ENCODE measurements around the gene FUT1. TPM values are rescaled to one million over a fixed set of nuclear protein-coding genes. Genes with fewer than 3 reads are reported as not detected.
A peak's percentile ranks its signal among the peaks of the same experiment; 100 is the strongest.
"Not testable (repeated sequence)": the region's sequence is repeated elsewhere in the genome, so short reads cannot be mapped to it uniquely, and the experiment has no call there.

Gene FUT1
- total RNA-seq, 1 donor from 2014 or later: 0.51 TPM

GRCh38 chr19:48719263-48720171, 32.9 kb downstream of the FUT1 start, which contains the start of gene MAMSTR:
Gene MAMSTR (minus strand): TSS chr19:48719725. CDS start chr19:48719031, 694 bp downstream.
- H3K4me3 Mint-ChIP-seq: peak within 1 kb of the TSS; percentile 93
- no peak for TF ChIP-seq CTCF (conservative IDR thresholded peaks at IDR 0.05)
- peaks cover 40% of the 10 kb centered on the region for H3K4me1 Mint-ChIP-seq
- H3K36me3 Mint-ChIP-seq (ENCODE audit: low read depth): no peaks in the 10 kb centered on the region
- H3K9me3 Mint-ChIP-seq: no peaks in the 10 kb centered on the region
- no peak for DNase-seq (ENCODE audit: low read depth, low spot score)
- peak within 1 kb of the TSS; percentile 100 for H3K27ac Mint-ChIP-seq (ENCODE audit: unreplicated experiment)
- H3K27me3 Mint-ChIP-seq (ENCODE audit: low read depth): no peaks in the 10 kb centered on the region

- Mint-ChIP-seq H3K4me1 (peaks cover 48% of the 10 kb centered on the region), H3K27ac (ENCODE audit: unreplicated experiment) (peak overlapping the region; percentile 97), H3K36me3 (ENCODE audit: low read depth) (no peaks in the 10 kb centered on the region), H3K27me3 (ENCODE audit: low read depth) (no peaks in the 10 kb centered on the region), H3K9me3 (no peaks in the 10 kb centered on the region), H3K4me3 (peak overlapping the region; percentile 77)
- no peak for DNase-seq (ENCODE audit: low read depth, low spot score)
- TF ChIP-seq CTCF (conservative IDR thresholded peaks at IDR 0.05): no peak
Observed at GRCh38 chr19:48718711-48719231, 33.7 kb downstream of the FUT1 start.

GRCh38 chr19:48718106-48718505, 34.3 kb downstream of the FUT1 start:
- H3K9me3 Mint-ChIP-seq; DNase-seq (ENCODE audit: low read depth, low spot score); H3K27me3 Mint-ChIP-seq (ENCODE audit: low read depth); H3K36me3 Mint-ChIP-seq (ENCODE audit: low read depth); H3K27ac Mint-ChIP-seq (ENCODE audit: unreplicated experiment): not testable (repeated sequence)
- Mint-ChIP-seq H3K4me3 (peak overlapping the region; percentile 77), H3K4me1 (peaks cover 50% of the 10 kb centered on the region)

- Mint-ChIP-seq H3K4me1 (peaks cover 50% of the 10 kb centered on the region), H3K27me3 (ENCODE audit: low read depth) (no peaks in the 10 kb centered on the region), H3K9me3 (no peaks in the 10 kb centered on the region), H3K36me3 (ENCODE audit: low read depth) (no peaks in the 10 kb centered on the region), H3K4me3 (peak overlapping the region; percentile 70), H3K27ac (ENCODE audit: unreplicated experiment) (peak overlapping the region; percentile 70)
- no peak for TF ChIP-seq CTCF (conservative IDR thresholded peaks at IDR 0.05)
- DNase-seq (ENCODE audit: low read depth, low spot score): no peak
Observed at GRCh38 chr19:48716562-48717291, 35.7 kb downstream of the FUT1 start.

- Mint-ChIP-seq H3K4me3 (peak overlapping the region; percentile 41), H3K27ac (ENCODE audit: unreplicated experiment) (no peak overlapping the region), H3K4me1 (peaks cover 45% of the 10 kb centered on the region)
Observed at GRCh38 chr19:48715681-48716171, 36.7 kb downstream of the FUT1 start.

More at GRCh38 chr19:48715681-48716171, 36.7 kb downstream of the FUT1 start:
- H3K27me3 Mint-ChIP-seq (ENCODE audit: low read depth): no peaks in the 10 kb centered on the region
- no peak for DNase-seq (ENCODE audit: low read depth, low spot score)
- H3K36me3 Mint-ChIP-seq (ENCODE audit: low read depth): no peaks in the 10 kb centered on the region
- H3K9me3 Mint-ChIP-seq: no peaks in the 10 kb centered on the region
- TF ChIP-seq CTCF (conservative IDR thresholded peaks at IDR 0.05): no peak

Data from neural crest cell (in vitro differentiated cells).